Mesothelial cell of epicardium (in vitro differentiated cells): ENCODE results near the gene MPL. TPM values are rescaled to one million over a fixed set of nuclear protein-coding genes. Genes with fewer than 3 reads are reported as not detected.

Source experiments
- DNase-seq, 2 experiments: peaks; one replicate each; pipeline ENCODE4 v3.0.0; 2021; ENCODE audit warnings: low spot score in 2 of 2; ENCODE audit not compliant: unreplicated experiment in 2 of 2
- H3K27ac Mint-ChIP-seq: 2 replicates; pipeline ENCODE4 v1.8.0; 2021; ENCODE audit warnings: mixed read lengths
- H3K27me3 Mint-ChIP-seq: 2 replicates; pipeline ENCODE4 v1.8.0; 2021; ENCODE audit warnings: low read depth, mixed read lengths
- H3K36me3 Mint-ChIP-seq: 2 replicates; pipeline ENCODE4 v1.8.0; 2021; ENCODE audit warnings: mixed read lengths
- H3K4me1 Mint-ChIP-seq: 2 replicates; pipeline ENCODE4 v1.8.0; 2021; ENCODE audit warnings: mixed read lengths
- H3K4me3 Mint-ChIP-seq: 2 replicates; pipeline ENCODE4 v1.8.0; 2021; ENCODE audit warnings: mild to moderate bottlenecking, moderate library complexity, mixed read lengths
- H3K9me3 Mint-ChIP-seq: 2 replicates; pipeline ENCODE4 v1.8.0; 2021; ENCODE audit warnings: mixed read lengths
- total RNA-seq: library from RNA; stranded (reverse); gene quantifications from 3 replicates; pipeline ENCODE4 v1.2.1, GENCODE V29; 2021
- TF ChIP-seq, protein P1 (sequence below): fragments of 200-600 bp; sonication (generic); IDR thresholded peaks from one replicate; pipeline ENCODE4 v1.5.0; 2021; ENCODE audit warnings: antibody characterized with exemption; ENCODE audit not compliant: unreplicated experiment

MPL gene
- total RNA-seq, 1 donor from 2014 or later = not detected

DNA sequence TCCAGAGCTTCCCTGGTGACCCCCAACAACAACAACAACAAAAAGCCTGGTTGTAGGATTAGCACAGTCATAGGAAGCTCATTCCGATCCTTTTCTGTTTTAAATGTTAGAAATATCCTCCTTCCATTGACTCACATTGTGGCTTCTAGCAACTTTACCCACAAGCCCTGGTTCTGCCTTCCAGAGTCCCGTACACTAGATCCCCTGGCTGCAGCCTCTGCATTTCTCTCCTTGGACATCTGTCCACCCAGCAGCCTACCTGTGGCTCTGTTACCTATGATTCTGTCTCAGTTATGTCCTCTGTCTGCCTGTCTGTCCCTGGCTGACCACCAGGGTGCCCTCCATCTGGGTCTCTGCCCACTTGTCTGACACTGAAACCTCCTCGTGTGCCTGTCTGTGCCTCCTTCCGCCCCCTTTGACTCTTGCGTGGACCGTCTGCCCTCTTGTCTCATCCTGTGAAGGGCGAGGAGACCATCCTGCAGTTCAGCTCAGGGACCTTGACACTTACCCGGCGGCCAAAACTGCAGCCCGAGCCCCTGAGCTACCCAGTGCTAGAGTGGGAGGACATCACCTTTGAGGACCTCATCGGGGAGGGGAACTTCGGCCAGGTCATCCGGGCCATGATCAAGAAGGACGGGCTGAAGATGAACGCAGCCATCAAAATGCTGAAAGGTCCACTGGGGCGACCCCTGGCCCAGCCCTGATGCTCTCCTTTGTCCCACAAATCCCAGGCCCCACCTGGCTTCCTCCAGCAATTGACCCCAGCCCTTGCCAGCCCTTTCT, 20.7 kb upstream of the MPL start:
- Mint-ChIP-seq H3K4me3 (no peak overlapping the region), H3K9me3 (no peaks in the 10 kb centered on the region), H3K36me3 (no peaks in the 10 kb centered on the region), H3K4me1 (no peaks in the 10 kb centered on the region), H3K27ac (no peak overlapping the region), H3K27me3 (no peaks in the 10 kb centered on the region)
- TF ChIP-seq, protein P1, sequence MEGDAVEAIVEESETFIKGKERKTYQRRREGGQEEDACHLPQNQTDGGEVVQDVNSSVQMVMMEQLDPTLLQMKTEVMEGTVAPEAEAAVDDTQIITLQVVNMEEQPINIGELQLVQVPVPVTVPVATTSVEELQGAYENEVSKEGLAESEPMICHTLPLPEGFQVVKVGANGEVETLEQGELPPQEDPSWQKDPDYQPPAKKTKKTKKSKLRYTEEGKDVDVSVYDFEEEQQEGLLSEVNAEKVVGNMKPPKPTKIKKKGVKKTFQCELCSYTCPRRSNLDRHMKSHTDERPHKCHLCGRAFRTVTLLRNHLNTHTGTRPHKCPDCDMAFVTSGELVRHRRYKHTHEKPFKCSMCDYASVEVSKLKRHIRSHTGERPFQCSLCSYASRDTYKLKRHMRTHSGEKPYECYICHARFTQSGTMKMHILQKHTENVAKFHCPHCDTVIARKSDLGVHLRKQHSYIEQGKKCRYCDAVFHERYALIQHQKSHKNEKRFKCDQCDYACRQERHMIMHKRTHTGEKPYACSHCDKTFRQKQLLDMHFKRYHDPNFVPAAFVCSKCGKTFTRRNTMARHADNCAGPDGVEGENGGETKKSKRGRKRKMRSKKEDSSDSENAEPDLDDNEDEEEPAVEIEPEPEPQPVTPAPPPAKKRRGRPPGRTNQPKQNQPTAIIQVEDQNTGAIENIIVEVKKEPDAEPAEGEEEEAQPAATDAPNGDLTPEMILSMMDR = no peak
- DNase-seq = no peak

DNA sequence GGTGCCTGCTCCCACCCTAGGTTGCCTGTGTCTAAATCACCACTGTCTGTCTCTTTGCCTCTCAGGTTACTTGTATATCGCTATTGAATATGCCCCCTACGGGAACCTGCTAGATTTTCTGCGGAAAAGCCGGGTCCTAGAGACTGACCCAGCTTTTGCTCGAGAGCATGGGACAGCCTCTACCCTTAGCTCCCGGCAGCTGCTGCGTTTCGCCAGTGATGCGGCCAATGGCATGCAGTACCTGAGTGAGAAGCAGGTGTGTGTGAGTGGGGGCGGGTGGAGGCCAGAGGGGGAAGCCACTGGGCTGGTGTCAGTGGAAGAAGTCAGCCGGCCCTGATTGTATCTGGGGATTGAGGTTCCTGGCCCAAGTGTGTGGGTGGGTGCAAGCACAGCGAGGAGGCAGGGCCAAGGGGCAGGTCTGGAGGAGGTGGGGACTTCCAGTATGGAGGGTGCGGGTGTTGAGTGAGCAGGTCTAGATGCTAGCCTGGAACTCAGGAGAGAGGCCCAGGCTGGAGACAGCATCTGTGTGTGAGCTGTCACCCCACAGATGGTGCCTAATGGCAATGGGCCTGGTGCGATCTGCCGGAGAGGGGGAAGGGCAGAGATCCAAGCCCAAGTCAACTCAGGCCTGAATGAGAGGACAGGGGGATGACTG, 19.7 kb upstream of the MPL start:
- no peaks in the 10 kb centered on the region for H3K4me1 Mint-ChIP-seq

DNA sequence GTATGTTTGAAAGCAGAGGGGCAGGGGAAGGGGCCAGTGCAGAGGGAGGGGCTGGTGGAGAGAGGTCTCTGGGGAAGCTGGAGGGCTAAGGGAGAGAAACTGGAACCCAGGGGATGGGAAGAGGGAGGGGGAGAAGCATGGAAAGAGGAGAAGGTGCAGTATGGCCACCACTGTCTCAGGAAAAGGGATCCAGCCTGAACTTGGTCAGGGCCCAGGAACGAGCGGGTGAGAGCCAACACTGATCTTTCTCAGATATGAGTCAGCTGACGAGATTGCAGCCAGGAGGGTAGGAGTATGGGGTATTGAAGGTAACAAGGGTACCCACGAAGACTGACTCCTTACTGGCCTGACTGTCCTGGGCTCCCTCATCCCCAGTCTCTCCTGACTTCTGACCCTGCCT, 18.8 kb upstream of the MPL start:
- H3K27ac Mint-ChIP-seq = no peak overlapping the region
- no peaks in the 10 kb centered on the region for H3K36me3 Mint-ChIP-seq
- no peak overlapping the region for H3K4me3 Mint-ChIP-seq
- DNase-seq = no peak
- no peaks in the 10 kb centered on the region for H3K4me1 Mint-ChIP-seq
- TF ChIP-seq, protein P1 = no peak
- H3K9me3 Mint-ChIP-seq = no peaks in the 10 kb centered on the region
- H3K27me3 Mint-ChIP-seq = no peaks in the 10 kb centered on the region

More for the DNA sequence above, 19.7 kb upstream of the MPL start:
- H3K36me3 Mint-ChIP-seq = no peaks in the 10 kb centered on the region
- no peak for DNase-seq
- H3K27me3 Mint-ChIP-seq = no peaks in the 10 kb centered on the region
- no peak overlapping the region for H3K27ac Mint-ChIP-seq
- H3K9me3 Mint-ChIP-seq = no peaks in the 10 kb centered on the region
- TF ChIP-seq, protein P1 = no peak
- H3K4me3 Mint-ChIP-seq = no peak overlapping the region

DNA sequence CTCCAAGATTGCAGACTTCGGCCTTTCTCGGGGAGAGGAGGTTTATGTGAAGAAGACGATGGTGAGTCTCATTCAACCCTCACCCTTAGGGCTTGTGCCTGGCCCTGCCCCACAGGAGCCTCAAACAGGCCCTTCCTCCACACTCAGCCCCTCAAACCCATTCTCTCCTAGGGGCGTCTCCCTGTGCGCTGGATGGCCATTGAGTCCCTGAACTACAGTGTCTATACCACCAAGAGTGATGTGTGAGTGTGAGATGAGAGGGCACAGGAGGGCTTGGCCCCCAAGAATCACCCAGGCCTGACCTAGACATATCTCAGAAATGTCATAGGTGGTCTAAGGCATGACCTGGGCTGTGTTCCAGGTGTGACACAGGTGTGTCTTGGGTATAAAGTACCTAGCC, 18.3 kb upstream of the MPL start:
- Mint-ChIP-seq H3K27me3 (no peaks in the 10 kb centered on the region), H3K9me3 (peaks cover 3% of the 10 kb centered on the region), H3K4me1 (no peaks in the 10 kb centered on the region), H3K36me3 (no peaks in the 10 kb centered on the region), H3K27ac (no peak overlapping the region), H3K4me3 (no peak overlapping the region)
- no peak for DNase-seq
- TF ChIP-seq, protein P1 = no peak

DNA sequence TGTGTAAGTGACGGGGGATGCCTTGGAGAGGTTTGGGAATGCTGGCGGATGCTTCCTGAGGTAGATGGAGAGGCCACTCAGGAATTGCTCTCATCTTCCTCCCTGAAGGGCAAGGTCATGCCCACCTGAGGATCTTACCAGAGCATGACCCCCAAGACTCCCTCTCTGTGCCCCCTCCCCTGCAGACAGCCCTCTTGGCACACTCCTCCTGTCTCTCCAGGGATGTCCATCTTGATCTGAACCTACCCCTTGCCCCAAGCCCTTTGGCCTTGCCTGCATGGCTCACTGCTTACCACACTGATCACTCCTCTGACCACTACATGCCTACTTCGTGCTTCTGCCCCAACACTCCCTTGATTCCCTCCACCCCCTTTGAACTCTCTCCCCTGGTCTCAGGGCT, 17.9 kb upstream of the MPL start:
- H3K9me3 Mint-ChIP-seq = peaks cover 7% of the 10 kb centered on the region
- no peaks in the 10 kb centered on the region for H3K4me1 Mint-ChIP-seq
- TF ChIP-seq, protein P1 = no peak
- H3K27me3 Mint-ChIP-seq = no peaks in the 10 kb centered on the region
- H3K36me3 Mint-ChIP-seq = no peaks in the 10 kb centered on the region
- no peak overlapping the region for H3K27ac Mint-ChIP-seq
- no peak for DNase-seq
- H3K4me3 Mint-ChIP-seq = no peak overlapping the region
